GM19455 (cell line): ENCODE results near the gene ZMYND8.

Source experiments
- ATAC-seq: cut with Tn5 transposase; IDR thresholded peaks from one replicate; pipeline ENCODE4 v1.9.1; 2021; ENCODE audit not compliant: unreplicated experiment

The ZMYND8 gene

DNA sequence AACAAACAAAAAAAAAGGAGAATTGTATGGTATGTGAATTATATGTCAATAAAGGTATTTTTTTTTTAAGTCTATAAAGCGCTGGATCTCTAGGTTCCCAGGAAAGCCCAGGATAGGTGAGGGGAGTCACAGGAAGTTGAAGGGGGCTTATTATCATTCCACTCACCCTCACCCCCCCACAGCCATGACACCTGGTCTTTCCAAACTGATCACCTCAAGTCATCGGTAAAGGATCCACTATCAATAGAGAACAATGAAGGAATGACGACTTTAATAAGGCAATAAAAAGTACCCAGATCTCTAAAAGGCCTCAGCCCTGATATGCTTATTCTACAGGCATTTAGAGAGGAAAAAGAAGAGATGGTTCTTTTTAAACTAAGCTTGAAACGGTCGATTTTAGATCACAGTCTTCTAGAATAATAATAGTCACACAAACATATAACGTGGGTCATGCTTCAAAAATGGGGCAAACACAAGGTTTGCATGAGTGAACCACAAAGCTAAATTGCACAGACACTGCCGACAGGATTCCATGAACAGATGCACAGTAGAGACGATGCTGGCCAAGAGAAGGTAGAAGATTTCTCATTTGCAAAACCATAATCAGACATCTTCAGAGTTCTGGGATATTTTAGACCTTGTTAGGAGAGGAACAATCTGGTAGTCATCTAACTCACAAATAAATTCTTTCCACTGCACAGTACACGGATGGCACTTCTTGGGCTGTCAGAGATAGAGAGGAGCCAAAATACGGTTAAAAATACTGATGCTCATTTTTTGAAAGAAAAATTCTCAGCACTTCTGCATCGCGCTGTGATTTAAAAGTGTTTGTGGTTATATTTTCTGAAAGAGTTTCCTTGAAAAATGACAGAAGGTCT, 21.0 kb downstream of the ZMYND8 start:
- no peak for ATAC-seq

DNA sequence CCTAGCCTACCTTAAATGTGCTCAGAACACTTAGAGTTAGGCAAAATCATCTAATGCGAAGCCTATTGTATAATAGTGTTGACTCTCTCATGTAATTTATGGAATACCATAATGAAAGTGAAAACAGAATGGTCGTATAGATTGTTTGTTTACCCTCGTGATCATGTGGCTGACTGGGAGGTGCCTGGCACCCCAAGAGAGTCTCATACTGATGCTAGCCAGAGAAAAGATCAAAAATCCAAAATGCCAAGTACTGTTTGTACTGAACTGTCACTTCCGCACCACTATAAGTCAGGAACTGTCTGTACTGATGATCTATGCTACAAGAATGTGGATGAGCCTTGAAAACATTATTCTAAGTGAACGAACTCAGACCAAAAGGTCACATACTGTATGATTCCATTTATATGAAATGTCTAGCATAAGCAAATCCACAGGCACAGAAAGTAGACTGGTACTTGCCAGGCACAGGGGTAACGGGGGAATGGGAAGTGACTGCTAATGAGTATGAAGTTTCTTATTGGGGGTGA, 22.4 kb downstream of the ZMYND8 start:
- ATAC-seq, result no peak

DNA sequence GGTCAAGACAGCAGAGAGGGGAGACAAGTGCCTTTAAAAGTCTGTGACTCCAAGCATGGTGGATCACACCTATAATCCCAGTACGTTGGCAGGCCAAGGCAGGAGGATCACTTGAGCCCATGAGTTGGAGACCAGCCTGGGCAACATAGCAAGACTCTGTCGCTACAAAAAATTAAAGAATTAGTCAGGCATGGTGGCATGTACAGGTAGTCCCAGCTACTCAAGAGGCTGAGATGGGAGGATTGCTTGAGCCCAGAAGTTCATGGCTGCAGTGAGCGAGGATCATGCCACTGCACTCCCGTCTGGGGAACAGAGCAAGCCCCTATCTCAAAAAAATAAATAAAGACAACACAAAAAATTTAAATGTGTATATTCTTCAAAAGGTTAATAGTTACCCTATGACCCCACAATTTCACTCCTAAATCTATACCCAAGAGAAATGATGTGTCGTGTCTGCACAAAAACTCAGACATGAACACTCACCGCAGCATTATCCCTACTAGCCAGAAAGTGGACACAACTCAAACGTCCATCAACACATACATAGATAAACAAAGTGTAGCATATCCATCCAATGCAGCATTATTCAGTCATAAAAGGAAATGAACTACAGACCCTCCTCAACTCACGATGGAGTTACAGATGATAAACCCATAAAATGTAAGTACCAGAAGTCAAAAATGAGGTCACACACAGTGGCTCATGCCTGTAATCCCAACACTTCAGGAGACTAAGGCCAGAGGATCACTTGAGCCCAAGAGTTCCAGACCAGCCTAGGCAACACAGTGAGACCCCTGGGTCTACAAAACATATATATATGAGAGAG, 23.9 kb downstream of the ZMYND8 start:
- ATAC-seq, result no peak

DNA sequence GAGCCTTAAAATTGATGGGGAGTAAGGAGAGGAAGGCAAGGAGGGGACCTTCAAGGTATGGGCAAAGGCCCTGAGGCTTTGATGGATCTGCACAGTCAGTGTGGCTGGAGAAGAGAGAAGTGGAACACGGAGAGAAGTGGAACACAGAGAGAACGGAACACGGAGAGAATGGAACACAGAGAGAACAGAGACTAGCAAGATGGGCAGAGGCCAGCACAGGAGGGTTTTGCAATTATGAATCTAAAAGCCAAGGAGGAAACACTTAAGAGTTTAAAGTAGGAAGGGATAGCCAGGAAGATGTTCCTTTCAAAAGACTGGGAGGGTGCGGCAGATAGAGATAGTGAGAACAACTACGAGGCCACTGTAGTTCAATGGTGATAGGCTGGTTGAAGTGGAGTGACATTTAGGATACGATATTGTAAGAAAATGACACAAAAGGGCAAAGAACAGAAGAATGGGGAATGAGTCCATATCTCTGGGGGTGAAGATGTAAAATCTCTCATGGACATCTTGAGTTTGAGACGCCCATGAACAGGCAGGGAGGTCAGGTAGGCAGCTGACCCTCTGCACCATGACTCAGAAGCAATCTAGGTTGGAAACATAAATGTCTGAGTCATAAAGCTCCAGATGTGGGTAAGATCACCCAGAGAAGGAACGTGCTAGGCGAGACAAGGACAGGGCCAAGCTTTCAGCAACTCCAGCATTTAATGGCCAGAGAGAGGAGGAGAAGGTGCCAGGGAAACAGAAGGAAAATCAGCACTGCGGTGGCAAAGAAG, 25.4 kb downstream of the ZMYND8 start:
- no peak for ATAC-seq

DNA sequence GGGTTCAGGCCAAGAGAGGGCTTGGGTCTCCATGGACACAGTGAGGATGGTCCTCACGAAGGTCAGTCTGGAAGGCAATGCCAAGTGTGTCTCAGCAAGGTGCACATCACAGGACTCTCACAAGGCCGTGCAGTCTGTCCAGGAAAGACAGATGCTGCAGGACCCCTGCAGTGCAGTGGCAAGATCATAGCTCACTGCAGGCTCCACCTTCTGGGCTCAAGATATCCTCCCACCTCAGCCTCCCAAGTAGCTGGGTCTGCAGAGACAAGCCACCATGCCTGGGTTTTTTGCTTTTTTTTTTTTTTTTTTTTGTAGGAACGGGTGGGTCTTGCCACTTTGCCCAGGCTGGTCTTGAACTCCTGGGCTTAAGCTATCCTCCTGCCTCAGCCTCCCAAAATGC, 26.4 kb downstream of the ZMYND8 start:
- no peak for ATAC-seq

DNA sequence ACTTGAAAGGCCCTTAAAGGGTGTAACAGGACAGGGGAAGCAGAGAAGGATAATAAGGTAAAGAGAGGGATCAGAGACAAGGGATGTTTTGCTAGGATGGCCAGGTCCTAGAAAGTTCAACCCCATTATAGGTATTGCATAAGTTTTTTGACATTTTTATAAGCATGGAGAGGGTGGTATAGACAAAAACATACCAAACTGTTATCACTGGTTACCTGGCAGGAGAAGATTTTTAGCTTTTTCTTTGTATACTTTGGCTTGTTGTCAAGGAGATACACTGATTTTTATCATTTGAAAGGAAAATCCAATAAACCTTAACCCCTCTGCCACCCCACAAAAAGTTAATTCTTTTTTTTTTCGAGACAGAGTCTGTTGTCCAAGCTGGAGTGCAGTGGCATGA, 28.4 kb downstream of the ZMYND8 start:
- no peak for ATAC-seq

DNA sequence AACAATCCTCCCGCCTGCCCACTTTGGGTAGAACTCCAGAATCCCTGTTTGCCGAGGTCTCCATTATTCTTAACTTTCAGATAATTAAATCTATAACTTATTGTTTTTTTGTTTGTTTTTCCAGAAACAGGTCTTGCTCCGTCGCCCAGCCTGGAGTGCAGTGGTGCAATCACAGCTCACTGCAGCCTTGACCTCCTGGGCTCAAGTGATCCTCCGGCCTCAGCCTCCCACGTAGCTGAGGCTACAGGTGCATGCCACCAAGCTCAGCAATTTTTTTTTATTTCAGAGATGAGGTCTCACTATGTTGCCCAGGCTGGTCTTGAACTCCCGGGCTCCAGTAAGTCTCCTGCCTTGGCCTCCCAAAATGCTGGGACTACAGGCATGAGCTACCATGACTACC, 28.8 kb downstream of the ZMYND8 start:
- ATAC-seq, result no peak

DNA sequence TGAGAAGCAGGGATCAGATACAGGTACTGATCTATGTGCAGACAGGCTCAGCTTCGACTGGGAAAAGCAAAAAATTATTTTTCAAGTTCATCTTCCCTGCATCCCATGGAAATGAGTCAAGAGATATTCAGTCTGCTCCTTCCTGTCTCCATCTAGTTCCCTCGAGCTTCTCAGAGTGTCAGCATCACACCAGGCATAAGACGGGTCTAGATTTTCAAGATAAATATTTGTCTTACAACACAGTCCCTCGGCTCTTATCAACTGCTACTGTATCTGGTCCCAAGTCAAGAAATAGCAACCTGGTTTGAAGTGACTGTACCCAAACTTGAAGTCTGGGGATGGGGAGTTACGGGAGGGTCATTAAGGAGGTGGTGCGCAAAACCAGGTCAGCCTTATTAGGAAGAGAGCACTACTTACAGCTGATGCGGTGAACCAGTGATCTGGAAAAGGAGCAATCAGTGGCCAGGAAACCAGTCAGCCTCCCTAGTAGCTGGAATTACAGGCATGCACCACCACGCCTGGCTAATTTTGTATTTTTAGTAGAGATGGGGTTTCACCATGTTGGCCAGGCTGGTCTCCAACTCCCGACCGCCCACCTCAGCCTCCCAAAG, 29.7 kb downstream of the ZMYND8 start:
- no peak for ATAC-seq

DNA sequence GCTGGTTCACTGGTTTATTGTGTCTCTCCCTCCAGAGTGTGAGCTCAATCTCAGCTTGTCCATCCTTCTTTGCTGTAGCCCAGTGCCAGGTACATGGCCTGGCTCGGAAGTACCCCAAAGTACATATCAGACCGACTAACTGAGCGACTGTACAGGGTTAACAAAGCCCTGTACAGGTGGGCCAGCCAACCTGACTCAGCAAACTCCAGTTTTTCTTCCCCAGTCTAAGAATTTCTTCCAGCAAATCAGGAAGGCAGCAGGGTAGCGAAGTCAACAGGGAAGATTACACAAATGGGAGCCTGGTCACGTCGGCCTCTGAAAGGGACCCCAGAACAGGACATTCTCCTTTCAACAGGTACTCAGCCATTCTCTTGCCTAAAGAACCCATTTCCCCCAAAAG, 31.3 kb downstream of the ZMYND8 start:
- ATAC-seq, result no peak

DNA sequence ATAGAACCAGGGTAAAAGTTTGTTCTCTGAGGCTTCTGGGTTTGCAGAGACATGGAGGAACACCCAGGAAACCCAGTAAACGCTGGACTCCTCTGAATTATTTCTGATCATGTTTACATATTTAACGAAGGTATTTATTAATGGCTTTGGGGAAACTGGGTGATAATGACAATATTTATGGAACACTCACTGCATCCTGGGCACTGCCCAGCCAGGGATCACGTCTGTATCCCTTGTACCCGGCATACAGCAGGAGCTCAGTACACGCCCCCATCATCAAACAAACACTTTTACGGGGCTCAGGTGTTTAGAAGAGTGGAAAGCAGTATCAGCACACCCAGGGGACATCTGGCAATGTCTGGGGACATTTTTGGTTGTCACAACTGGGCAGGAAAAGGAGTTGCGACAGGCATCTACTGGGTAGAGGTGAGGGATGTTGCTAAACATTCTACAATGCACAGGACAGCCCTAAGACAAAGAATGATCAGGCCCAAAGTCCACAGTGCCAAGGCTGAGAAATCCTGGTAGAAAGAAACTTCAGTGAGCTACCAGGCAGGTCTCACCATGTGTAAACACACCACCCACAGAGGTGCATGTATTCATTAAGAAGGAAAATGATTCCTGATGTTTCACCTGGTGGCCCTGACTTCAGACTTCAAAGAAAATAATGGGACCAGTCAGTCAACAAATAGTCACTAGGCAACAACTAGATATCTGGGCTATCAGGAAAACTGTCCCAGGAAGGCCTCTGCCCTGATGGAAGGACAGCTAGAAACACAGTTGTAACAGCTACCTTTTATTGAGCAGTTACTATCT, 35.3 kb downstream of the ZMYND8 start:
- no peak for ATAC-seq

DNA sequence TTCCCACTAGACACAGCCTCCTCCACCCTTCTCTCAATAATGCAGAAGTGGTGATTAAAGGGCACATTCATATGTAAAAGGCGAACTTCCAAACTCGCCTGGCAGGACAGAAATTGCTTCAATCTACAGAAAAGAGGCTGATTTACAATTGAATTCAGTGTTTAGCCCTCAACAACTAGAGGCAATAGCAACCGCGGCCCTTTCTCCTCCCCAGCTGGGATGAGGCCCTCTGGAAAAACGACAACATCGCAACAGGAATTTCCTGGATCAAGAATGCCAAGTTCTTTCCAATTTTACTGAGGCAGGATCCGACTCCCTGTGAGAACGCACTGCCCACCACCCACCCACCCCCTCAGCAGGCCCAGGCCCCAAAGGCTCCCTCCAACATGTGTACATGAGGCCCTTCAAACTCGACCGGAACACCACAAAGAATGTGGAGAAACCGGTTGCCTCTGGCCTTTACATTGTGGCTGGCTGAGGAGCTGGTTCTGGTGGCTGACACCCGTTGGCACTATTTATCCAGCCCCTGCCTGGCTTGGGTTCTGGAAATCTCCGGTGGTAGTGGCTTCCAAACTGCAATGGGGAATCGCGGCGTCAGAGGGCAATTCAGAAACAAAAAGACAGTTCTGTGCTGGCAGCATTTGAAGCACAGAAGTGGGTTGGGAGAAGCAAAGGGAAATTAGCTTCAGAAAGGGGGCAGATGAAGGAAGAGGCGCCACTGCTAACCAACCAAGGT, 36.8 kb downstream of the ZMYND8 start:
- ATAC-seq, result no peak

DNA sequence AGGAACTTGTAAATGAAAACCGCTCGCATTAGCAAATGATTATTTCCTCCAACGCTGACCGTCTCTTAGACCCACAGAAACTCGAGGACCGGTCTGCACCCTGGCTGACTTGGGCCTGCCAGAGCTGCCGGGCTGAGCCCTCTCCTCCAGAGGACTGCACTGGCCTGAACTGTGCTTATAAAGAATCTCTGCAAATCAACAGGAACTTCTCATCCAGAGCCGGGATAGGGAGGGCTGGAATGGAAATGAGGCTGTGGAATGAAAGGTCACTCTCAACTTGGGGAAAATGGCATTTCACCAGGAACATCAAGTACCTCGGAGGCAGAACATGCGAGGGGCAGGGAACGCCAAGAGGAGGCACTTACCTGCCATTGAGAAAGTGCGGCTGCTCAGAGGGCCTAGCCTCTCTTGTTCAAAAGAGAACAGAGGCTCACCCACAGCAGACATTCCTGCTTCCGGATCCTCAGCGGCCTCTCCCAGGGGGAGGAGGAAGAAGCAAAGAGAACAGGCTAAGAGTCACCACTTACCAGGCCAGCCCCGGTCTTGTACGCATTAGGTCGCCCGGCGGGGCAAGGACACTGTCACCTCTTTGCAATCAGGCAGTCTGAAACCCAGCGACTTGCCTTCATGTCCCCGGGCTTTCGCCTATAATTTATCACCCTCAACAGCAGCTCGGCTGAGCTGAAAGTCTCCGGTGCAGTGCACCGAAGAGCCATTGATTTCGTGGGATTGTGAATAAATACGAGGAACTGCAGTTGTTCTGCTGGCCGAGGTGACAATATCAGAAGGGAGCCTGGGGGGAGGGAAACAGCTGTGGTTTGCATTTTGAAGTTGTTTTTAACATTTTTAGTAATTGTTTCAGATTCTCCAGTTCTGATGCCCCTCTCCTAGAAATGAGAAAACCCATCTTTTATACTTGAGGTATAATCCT, 37.6 kb downstream of the ZMYND8 start:
- ATAC-seq, result no peak

DNA sequence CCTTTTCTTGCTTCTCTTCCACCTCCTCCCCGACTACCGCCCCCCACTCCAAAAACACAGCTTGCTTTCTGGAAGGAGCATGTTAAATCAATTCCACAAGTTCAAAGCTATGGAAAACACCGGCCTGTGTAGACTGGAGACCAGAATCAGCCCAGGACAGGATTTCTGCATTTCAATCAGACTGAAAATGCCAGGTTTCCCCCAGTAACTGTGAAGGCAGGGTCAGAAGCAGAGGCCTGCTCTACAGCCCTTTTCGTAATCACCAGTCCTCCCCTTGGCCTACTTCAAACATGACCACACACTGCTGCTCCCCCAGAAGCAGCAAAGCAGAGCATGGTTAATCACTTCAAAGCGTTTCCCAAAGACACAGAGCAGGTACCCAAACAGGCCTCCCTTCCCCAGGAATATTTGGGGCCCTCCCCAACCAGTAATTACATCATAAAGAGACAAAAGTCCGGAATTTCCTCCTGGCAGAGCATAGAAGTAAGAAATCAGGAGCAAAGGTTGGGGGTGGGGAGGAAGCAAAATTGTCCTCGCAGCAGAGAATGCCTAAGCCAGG, 38.4 kb downstream of the ZMYND8 start:
- no peak for ATAC-seq

DNA sequence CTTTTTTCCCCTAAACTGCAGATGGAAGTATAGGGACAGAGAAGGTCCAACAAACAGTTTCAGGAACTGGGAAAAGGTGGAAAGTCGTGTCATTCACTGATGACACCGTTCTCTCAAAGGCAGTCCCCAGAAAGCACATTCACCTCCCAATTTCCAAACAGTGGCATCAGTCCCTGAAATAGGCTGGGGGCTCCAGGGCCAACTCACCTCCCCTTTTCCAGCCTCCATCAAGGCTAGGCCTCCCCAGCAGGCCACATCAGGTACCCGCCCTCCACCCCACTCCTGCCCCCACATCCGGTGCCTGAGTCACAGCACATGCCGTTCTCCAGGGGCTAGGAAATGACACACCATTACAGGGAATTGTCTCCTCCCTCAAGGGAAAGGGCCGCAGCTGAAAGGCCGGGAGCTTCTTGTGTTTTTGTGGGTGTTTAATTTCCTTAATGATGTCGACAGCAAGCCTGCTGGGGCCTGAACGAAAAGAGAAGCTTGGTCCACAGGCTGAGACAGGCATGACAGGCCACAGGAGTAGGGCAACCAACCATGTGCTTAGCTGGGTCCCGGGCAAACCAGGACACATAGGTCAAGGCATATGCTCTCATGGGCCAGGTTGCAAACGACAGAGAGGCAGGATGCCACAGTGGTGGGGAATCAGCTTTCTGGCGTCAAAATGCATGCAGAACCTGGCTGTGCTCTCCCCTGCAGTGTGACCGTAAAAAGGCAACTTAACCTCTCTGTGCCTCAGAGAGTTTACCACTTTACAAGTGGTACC, 39.2 kb downstream of the ZMYND8 start:
- ATAC-seq, result no peak

DNA sequence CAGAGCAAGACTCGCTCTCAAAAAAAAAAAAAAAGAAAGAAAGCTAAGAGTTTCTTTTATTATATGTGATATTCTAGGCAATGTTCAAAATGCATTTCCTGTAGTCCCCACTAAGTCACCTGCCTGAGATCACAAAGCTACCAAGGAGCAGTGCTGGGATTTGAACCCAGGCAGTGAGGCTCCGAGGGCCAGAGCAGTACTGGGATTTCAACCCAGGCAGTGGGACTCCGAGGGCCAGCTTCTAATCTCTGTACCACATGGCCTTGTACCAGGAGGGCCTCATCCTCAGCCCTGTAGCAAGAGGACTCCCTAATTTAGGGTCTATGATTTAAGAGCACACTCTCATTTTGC, 39.7 kb downstream of the ZMYND8 start:
- no peak for ATAC-seq

DNA sequence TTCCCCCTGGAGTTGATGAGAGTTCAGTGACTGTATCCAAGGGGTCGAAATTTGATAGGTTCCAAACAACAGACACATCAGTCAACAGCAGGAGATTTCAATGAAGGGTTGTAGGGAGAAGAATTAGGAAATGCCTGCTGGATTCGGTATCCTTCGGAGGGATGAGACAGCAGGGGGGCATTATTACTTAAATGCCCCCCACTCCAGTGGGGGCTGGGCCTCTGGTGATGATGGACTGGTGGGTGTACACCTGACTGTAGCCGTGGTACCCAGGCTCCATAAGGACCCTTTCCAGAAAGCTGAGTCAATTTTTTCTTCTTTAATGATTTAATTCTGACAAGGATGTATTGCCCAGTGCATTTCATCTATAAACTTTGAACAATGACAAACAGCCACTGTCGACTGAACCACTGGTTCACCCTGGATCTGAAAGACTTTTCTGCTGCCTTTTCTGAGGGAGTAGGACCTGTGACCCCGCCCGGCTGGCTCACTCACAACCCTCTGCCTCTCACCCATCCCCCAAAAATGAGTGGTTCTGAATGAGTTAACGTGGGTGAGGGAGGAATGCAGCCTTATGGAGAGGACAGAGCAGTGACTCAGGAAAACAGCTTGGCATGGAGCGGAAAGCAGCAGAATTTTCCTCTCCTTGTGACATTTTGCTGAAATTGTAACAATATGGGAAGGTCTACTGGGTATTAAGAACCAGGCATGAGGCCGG, 41.0 kb downstream of the ZMYND8 start:
- ATAC-seq, result no peak
